ENCODE measurements around the gene EFHB. TPM values are rescaled to one million over a fixed set of nuclear protein-coding genes. Genes with fewer than 3 reads are reported as not detected.
A peak's percentile ranks its signal among the peaks of the same experiment; 100 is the strongest.

Gene EFHB
- total RNA-seq, 1 experiment from 2014 or later = 1.9 TPM

GRCh38 chr3:19946832-19947548 lies 13.0 kb upstream of the EFHB start, which contains the start of gene RAB5A:
RAB5A (plus strand) TSS chr3:19947097; CDS start chr3:19950899, 3,802 bp downstream.
- peak within 1 kb of the TSS; percentile 71; the same call in 1 of the 2 replicates for H3K4ac ChIP-seq (ENCODE audit: low read depth, low read length)
- H3K23me2 ChIP-seq (ENCODE audit: insufficient read length, low read depth, low read length, poor library complexity, severe bottlenecking) = peaks cover 4% of the 10 kb centered on the region
- H4K91ac ChIP-seq (ENCODE audit: insufficient read length, low read depth, low read length) = peak within 1 kb of the TSS; percentile 54
- H3K27ac ChIP-seq (ENCODE audit: insufficient read length, low read depth, low read length) = peak within 1 kb of the TSS; percentile 62
- no peaks in the 10 kb centered on the region; the same call in 1 of the 2 replicates for H3K4me1 ChIP-seq (ENCODE audit: insufficient read depth, low read length)
- H3K23ac ChIP-seq (ENCODE audit: insufficient read length, low read depth, low read length) = no peak within 1 kb of the TSS
- Mint-ChIP-seq H3K9me3 (peaks cover 2 to 5% of the 10 kb centered on the region in 2 experiments; a peak in 3 of 5 replicates), H3K4me3 (peak within 1 kb of the TSS; percentile 99), H3K27ac (peak within 1 kb of the TSS; percentile 100), H3K27me3 (ENCODE audit: low read depth) (no peaks in the 10 kb centered on the region; the same call in 1 of the 2 replicates), H3K4me1 (peaks cover 33 to 40% of the 10 kb centered on the region in 2 experiments), H3K36me3 (ENCODE audit: insufficient read depth in 1 of 3, low read depth in 3 of 3) (peaks cover 9 to 28% (median 22%) of the 10 kb centered on the region in 3 experiments)
- peak within 1 kb of the TSS; percentile 98 for H3K14ac ChIP-seq (ENCODE audit: insufficient read depth, low read length)
- no peak within 1 kb of the TSS for H2AK5ac ChIP-seq (ENCODE audit: insufficient read length, low read length)
- no peak for TF ChIP-seq CTCF (conservative IDR thresholded peaks at IDR 0.05)
- peak within 1 kb of the TSS; percentile 96 for H2BK120ac ChIP-seq (ENCODE audit: low read depth, low read length, poor library complexity, severe bottlenecking)
- H3K56ac ChIP-seq (ENCODE audit: insufficient read length, low read depth, low read length) = no peak within 1 kb of the TSS
- no peak within 1 kb of the TSS for H2BK15ac ChIP-seq (ENCODE audit: low read depth, low read length)
- peak within 1 kb of the TSS; percentile 15 for H2BK20ac ChIP-seq (ENCODE audit: low read depth, low read length, poor library complexity, severe bottlenecking)
- H3T11ph ChIP-seq (ENCODE audit: low read length) = peak within 1 kb of the TSS; percentile 91
- peak within 1 kb of the TSS; percentile 82 for H2BK12ac ChIP-seq (ENCODE audit: insufficient read length, low read depth, low read length)
- peak within 1 kb of the TSS; percentile 90 for H3K9ac ChIP-seq (ENCODE audit: extremely low read depth, insufficient read length, low read length)
- H3K27me3 ChIP-seq (ENCODE audit: insufficient read depth, low read length) = no peaks in the 10 kb centered on the region
- H4K20me1 ChIP-seq (ENCODE audit: control insufficient read depth, insufficient read depth, insufficient read length) = peaks cover 5% of the 10 kb centered on the region
- H2AFZ ChIP-seq (ENCODE audit: low read length) = no peak within 1 kb of the TSS
- H2BK5ac ChIP-seq (ENCODE audit: insufficient read length, low read length) = peak within 1 kb of the TSS; percentile 90
- no CpG with 5 or more reads among the region's 73 CpGs for WGBS (ENCODE audit: extremely low coverage, insufficient read length, low lambda C conversion rate)
- DNase-seq = peak; percentile 99
- H3K79me2 ChIP-seq (ENCODE audit: insufficient read depth, low read length) = peaks cover 28% of the 10 kb centered on the region; the same call in 1 of the 2 replicates
- peak within 1 kb of the TSS; percentile 64 for H4K8ac ChIP-seq (replicated peaks; ENCODE audit: insufficient read length, low read depth, low read length)
- H3K79me1 ChIP-seq (ENCODE audit: insufficient read depth, low read depth, low read length, poor library complexity, severe bottlenecking) = no peaks in the 10 kb centered on the region
- H3K18ac ChIP-seq (ENCODE audit: insufficient read length, low read depth, low read length) = peak within 1 kb of the TSS; percentile 96
- peak within 1 kb of the TSS; percentile 85 for H4K5ac ChIP-seq (ENCODE audit: insufficient read length, low read depth, low read length)
- H3K9me3 ChIP-seq (ENCODE audit: control insufficient read depth, low read depth, low read length) = no peaks in the 10 kb centered on the region
- peak within 1 kb of the TSS; percentile 82 for H3K4me2 ChIP-seq (ENCODE audit: insufficient read depth, insufficient read length, low read length)
